NCI-H82 treated with DMSO at 0.1 percent for 48 hours (cell line): Measurements from ENCODE around the gene RAB1B.
"Not testable (repeated sequence)": the region's sequence is repeated elsewhere in the genome, so short reads cannot be mapped to it uniquely, and the experiment has no call there.

Experiments used
- DNase-seq: peaks from one replicate; lab custom pipeline; 2025; ENCODE audit not compliant: unreplicated experiment; lab: John Stamatoyannopoulos, UW

RAB1B gene

GRCh38 chr11:66294626-66295620, 26.5 kb downstream of the RAB1B start:
- DNase-seq, result no peak

DNA sequence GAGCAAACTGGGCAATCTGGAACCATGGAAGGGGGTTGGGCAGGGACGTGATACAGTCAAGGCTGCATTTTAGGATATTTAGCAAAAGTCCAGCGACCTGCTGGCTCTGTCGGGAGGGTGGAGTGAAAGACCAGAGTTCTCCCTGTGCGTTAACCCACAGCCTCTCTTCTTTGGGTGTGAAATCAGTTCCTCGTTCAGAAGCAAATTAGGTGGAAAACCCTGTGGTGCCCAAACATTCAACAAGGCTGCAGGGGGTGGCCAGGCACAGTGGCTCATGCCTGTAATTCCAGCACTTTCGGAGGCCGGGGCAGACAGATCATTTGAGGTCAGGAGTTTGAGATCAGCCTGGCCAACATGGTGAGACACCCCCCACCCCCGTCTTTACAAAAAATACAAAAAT, 29.2 kb downstream of the RAB1B start:
- DNase-seq, result no peak

GRCh38 chr11:66299186-66299585, 30.7 kb downstream of the RAB1B start:
- no peak for DNase-seq

GRCh38 chr11:66302656-66303055, 34.2 kb downstream of the RAB1B start:
- no peak for DNase-seq

DNA sequence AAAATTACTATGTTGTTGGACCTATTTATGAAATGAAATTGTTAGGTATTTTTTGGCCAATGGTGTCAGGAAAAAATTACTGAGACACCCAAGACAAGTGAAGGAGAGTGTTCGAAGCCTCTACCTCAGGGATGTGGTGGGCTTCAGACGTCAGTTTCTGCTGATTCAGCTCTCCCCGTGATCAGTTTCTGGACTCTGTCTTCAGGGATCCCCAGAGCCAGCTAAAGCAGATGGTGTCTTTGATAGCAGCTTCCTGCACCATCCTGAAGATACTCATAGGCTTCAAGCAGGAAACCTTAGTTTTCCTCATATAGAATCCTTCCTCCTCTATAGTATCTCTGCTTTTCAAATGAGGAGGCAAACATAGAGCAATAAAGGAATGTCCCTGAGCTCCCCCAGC, 41.0 kb downstream of the RAB1B start:
- no peak for DNase-seq

DNA sequence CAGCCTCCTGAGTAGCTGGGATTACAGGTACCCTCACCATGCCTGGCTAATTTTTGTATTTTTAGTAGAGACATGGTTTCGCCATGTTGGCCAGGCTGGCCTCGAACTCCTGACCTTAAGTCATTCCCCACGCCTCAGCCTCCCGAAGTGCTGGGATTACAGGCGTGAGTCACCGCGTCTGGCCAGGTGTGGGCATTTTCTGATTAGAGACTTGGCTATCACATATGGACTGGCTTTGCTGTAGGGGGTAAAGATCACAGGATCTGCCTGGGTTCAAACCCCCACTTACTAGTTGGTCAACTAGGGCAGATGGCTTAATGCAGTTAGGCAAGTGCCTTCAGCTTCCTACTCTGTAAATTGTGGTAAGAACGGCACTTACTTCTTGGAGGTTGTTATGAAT, 41.9 kb downstream of the RAB1B start:
- DNase-seq, result no peak

DNA sequence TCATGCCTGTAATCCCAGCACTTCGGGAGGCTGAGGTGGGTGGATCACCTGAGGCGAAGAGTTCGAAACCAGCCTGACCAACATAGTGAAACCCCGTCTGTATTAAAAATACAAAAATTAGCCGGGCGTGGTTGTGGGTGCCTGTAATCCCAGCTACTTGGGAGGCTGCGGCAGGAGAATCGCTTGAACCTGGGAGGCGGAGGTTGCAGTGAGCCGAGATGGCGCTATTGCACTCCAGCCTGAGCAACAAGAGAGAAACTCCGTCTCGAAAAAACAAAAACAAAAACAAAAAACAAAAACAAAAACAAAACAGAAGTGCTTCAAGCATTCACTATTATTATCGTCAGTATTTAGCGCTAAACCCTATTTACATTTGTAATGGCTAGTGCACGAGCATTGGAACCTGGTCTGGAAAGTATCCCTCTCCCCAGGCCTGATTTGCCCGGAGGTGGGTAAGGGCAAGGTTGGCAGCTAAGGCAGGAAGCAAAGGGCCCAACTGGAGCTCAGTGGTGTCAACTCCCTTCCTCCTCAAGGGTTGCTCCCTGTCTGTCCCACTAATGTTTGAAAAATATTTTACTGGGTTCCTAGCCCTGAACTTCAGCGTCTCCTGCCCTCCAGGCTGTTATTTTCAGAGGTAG, 42.5 kb downstream of the RAB1B start:
- DNase-seq, result not testable (repeated sequence)

DNA sequence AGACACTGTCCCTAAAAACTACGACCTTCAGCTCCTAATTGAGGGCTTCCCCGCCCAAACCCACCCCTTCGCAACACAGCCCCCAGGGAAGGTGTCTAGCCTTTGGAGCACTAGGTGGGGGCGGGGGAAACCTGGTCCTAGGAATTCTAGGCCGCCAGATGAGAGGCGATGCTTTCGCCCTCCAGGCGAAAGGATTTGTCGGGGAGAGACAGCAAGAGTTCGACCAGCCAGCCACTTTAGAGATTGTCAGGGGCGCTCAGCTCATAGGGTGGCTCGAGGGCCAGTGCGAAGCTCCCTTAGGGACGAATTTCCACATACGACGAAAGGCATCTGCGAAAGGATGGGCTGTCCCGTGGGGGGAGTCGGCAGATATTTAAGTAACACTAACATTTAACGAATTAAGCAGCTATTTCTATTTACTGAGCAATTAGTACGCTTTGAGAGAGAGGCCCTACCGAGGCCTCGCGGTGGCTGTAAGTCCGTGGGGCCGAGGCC, 43.1 kb downstream of the RAB1B start:
- DNase-seq, result no peak

DNA sequence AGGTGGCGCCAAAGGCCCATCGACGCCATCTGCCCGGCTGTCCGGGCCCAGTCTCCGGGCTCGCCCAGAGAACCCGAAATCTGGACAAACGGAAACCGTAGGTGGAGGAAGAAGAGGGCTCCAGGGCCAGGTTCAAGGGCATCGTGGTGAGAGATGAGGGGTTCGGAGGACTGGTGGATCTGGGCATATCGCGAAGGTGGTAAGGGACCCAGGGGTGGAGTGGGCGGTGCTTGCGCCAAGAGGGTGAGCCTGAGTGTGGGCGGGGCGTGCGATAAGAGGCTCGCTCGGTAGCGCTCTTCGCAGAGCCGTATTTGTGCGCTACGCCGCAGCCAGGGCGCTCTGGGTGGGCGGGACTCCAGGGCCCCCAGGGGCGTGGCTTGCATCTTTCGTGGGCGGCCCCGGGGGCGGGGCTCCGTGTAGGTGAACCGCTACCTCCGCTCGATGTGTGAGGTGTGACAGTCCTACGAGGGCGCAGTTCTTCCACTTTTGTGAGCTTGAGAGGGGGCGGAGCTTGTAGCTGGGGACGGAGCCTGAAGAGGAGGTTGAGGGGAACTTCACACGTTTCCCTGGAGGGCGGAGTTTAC, 43.6 kb downstream of the RAB1B start:
- peak; percentile 83 for DNase-seq

DNA sequence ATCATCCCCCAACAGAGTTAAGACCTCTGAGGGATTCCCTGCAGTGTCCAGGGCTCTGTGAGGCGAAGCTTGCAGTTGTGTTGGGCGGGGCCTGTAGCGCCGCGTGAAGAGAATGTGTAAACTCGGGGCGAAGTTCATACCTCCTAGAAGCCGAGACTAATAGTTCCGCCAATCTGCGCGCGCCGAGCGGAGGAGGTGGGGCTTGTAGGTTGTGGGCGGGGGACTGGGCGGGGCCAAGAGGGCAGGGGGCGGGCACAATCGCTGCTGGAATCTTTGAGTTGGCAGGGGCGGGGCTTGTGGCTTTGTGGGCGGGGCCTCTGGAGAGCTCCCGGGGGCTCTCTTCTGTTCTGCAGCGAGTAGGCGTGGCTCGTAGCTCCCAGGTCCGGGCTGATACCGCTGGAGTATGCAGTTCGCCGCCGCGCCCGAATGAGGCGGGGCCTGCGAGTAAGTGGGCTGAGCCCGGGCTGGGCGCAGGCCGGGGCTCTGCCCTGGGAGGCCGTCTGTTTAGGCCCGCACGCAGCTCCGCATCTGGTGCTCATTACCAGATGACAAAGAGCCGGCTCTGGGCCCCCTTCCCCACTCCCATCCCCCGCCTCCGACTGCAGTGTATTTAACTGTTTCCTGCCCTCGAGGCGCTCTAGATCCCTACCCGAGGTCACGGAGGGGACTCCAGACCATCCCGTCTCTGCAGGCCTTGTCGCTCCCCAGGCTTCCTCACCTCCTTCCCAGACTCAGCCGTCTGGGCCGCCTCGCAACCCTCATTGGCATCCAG, 44.3 kb downstream of the RAB1B start:
- peak; percentile 90 for DNase-seq

DNA sequence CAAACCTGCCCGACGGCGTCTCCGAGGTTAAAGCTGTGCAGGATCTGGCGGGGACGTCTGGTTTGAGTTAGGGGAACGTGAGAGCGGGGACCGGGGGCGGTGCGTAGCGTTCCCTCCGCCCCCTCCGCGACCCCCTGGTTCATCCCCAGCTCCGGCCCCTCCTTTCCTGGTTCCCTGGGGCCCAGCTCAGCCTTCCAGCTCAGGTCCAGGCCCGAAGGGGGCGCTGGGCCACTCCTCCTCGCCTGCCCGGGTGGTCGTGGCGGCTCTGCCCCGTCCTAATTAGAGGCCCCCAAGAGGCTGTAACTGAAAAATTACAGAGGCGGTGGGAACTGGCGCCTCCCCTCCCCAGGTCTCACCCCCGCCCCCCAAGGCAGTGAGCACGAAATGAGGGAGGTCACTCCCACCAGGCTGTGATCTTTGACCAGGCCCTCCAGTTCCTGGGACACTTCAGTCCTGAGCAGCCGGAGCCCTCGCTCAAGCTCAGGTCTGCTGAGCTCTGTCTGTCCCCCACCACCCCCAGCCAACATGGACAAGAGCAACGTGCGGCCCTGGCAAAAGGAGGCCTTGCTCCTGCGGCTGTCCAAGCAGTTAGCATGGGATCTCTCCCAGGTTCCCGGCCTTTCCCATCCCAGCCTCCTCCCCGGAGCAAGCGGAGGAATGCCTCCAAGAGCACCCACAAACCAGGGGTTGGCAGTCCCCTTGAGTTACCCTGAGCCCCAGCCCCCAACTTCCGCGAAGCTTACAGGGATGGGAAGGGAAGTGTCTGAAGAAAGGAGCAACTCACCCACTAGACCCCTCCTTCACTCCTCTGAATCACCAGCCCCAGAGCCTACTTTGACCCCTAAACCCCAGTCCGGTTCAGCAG, 45.1 kb downstream of the RAB1B start:
- DNase-seq, result no peak

- no peak for DNase-seq
Observed at GRCh38 chr11:66314186-66314501, 45.7 kb downstream of the RAB1B start.

- DNase-seq, result no peak
Observed at GRCh38 chr11:66314561-66315497, 46.4 kb downstream of the RAB1B start.

DNA sequence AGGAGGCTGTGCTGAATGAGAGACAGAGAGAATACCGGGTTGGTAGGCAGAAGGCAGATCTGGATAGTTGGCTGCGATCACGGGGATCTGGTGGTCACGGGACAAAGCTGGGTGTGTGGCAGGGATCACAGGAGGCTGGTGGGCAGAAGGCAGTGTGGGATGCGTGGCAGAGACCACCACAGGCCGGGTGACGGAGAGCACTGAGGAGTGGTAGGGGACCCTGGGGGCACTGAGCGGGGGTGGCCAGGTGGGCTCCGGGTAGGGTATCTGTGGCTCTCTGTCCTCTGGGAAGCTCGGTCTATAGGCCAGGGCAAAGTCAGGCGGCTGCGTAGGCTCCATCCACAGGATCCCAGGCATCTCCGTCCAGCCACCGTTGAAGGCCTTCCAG, 47.1 kb downstream of the RAB1B start:
- no peak for DNase-seq

DNA sequence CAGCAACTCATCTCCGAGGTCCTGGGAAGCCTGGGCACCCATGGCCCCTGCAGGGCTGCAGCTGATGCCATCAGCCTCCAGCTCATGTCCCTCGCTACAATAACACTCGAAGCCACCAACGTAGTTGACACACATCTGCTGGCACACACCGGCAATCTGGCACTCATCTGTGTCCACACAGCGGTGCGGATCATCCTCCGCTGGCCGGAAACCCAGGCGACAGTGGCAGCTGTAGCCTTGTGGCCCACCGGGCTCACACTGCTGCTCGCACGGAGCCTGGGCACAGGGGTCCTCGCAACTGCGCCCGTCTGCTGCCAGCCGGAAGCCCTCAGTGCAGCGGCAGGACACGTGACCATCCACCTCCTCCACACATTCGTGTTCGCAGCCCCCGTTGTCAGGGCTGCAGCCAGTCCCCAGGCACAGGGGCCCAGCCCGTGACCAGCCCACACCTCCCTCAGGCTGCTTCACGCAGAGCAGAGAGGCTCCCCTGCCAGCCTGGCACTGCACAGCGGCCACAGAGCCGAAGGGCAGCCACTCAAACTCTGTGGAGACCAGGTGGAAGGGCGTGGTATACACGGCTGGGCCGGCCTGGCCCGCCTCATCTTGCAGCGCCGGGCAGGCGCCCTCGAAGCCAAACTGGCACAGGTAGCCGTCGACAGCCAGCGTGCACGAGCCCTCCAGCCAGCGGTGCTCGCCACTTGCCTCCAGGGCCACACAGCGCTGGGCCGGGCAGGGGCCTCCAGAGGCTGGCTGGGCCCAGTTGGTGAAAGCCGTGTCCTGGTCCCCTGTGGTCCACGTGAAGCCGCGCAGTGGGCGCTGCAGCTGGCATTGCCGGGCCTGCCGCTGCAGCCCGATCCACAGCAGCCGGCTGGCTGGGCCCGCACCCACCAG, 47.7 kb downstream of the RAB1B start:
- no peak for DNase-seq

GRCh38 chr11:66316849-66317251, 48.4 kb downstream of the RAB1B start, which contains the start of gene CD248:
Gene CD248, minus strand, starts transcription at chr11:66317044. Its CDS starts 17 bp downstream, at chr11:66317027.
- DNase-seq, result no peak

GRCh38 chr11:66317322-66317722, 48.9 kb downstream of the RAB1B start:
- DNase-seq, result no peak
